Sigmoid colon (tissue), 7 donors: Measurements from ENCODE around the gene SMIM24. TPM values are rescaled to one million over a fixed set of nuclear protein-coding genes. Genes with fewer than 3 reads are reported as not detected.

Source experiments
- DNase-seq: peaks from one replicate; pipeline ENCODE4 v3.0.0-alpha.2; 2019
- H3K27ac ChIP-seq, 4 donors: fragments of 200-600 bp; sonication (generic); one replicate each; pipeline ENCODE4 v1.5.1; 2016 to 2019; ENCODE audit warnings: mild to moderate bottlenecking in 1 of 4
- H3K27me3 ChIP-seq, 3 donors: fragments of 200-600 bp; sonication (generic); one replicate each; pipeline ENCODE4 v1.5.1; 2019; ENCODE audit warnings: mild to moderate bottlenecking in 1 of 3
- H3K36me3 ChIP-seq, 4 donors: fragments of 200-600 bp; sonication (generic); one replicate each; pipeline ENCODE4 v1.5.1; 2016 to 2019
- H3K4me1 ChIP-seq, 4 donors: fragments of 200-600 bp; sonication (generic); one replicate each; pipeline ENCODE4 v1.5.1; 2017 to 2019
- H3K4me3 ChIP-seq, 4 donors: fragments of 200-600 bp; sonication (generic); one replicate each; pipeline ENCODE4 v1.5.1; 2017 to 2019; ENCODE audit warnings: mild to moderate bottlenecking in 2 of 4, moderate library complexity in 1 of 4
- H3K9me3 ChIP-seq, 4 donors: fragments of 200-600 bp in 3 of 4; sonication (generic) in 3 of 4; one replicate each; pipeline versions ENCODE4 v1.5.1 to v1.6.1; 2013 to 2019
- CTCF ChIP-seq, 4 experiments: fragments of 450-650 bp in 3 of 4; fragments of 200-600 bp in 1 of 4; IDR thresholded peaks; one replicate each; pipeline ENCODE4 v1.5.1; 2016 to 2019; ENCODE audit warnings: antibody characterized with exemption in 4 of 4, mild to moderate bottlenecking in 3 of 4, moderate library complexity in 2 of 4
- EP300 ChIP-seq, 4 donors: sonication (generic); formaldehyde crosslinking; IDR thresholded peaks; one replicate each; pipeline ENCODE4 v1.6.1; 2017; ENCODE audit warnings: antibody characterized with exemption in 4 of 4
- POLR2A ChIP-seq, 2 donors: fragments of 450-650 bp; IDR thresholded peaks; one replicate each; pipeline ENCODE4 v1.6.1; 2016; ENCODE audit warnings: antibody characterized with exemption in 2 of 2, mild to moderate bottlenecking in 2 of 2, moderate library complexity in 2 of 2
- POLR2AphosphoS5 ChIP-seq, 4 donors: sonication (generic); formaldehyde crosslinking; IDR thresholded peaks; one replicate each; pipeline ENCODE4 v1.6.1; 2017; ENCODE audit warnings: antibody characterized with exemption in 4 of 4
- WGBS, 2 donors: extraction: QIAGEN DNeasy Blood & Tissue Kit; methylation state at CpG; one replicate each; pipeline ENCODE4 v1.1.7; 2013; 5-methylcytosine and 5-hydroxymethylcytosine counted together
- intact Hi-C: fragments of 100-400 bp; cut with DNase I; formaldehyde crosslinking; loops from one replicate; pipeline ENCODE4 v1.15.1; 2023
- polyA plus RNA-seq, 3 donors: library from polyadenylated mRNA; stranded (reverse); fragments of 200-250 nt; gene quantifications; one replicate each; pipeline ENCODE4 v1.2.3, GENCODE V29; 2013
- total RNA-seq, 4 donors: library from RNA; depleted of rRNA; stranded (reverse); fragments of >200 nt; gene quantifications; one replicate each; pipeline ENCODE4 v1.1.0, GENCODE V29; 2016
- donor health status: healthy with polysubstance abuse.
- donor health status: Bipolar disorder and iron deficiency.
- donor health status: healthy.

The SMIM24 gene
- total and polyA plus RNA-seq, 7 donors: 15.1 to 72.7 (median 30.3) TPM; not detected in 4

- Histone ChIP-seq H3K27me3 (peaks cover 20 to 73% (median 48%) of the 10 kb centered on the region in 3 donors), H3K4me1 (no peaks in the 10 kb centered on the region)
- intact Hi-C loops: no loop called here
Observed at GRCh38 chr19:3483226-3483628, 2.9 kb upstream of the SMIM24 start, which contains the start of gene SMIM44. Gene SMIM44, minus strand, starts transcription at chr19:3483441. Its CDS starts 38 bp downstream, at chr19:3483403.

GRCh38 chr19:3482507-3483225 lies 2.3 kb upstream of the SMIM24 start:
- intact Hi-C loops: no loop called here
- Histone ChIP-seq H3K27me3 (peaks cover 20 to 73% (median 48%) of the 10 kb centered on the region in 3 donors), H3K27ac (no peak overlapping the region), H3K4me3 (no peak overlapping the region), H3K4me1 (no peaks in the 10 kb centered on the region), H3K36me3 (no peaks in the 10 kb centered on the region), H3K9me3 (no peaks in the 10 kb centered on the region)
- WGBS, 2 donors: 47 to 79% methylated on average over 49 of the region's 49 CpGs
- TF ChIP-seq EP300 (IDR thresholded peaks at IDR 0.05) (no peak), POLR2A (IDR thresholded peaks at IDR 0.05) (no peak), CTCF (IDR thresholded peaks at IDR 0.05) (no peak), POLR2AphosphoS5 (IDR thresholded peaks at IDR 0.05) (no peak)
- DNase-seq: no peak

More at GRCh38 chr19:3483226-3483628, 2.9 kb upstream of the SMIM24 start, which contains the start of gene SMIM44:
- no peak for TF ChIP-seq EP300 (IDR thresholded peaks at IDR 0.05)
- TF ChIP-seq CTCF (IDR thresholded peaks at IDR 0.05): no peak
- TF ChIP-seq POLR2AphosphoS5 (IDR thresholded peaks at IDR 0.05): no peak
- TF ChIP-seq POLR2A (IDR thresholded peaks at IDR 0.05): no peak
- 14 to 60% methylated on average over 33 of the region's 33 CpGs for WGBS, 2 donors
- H3K9me3 ChIP-seq: no peaks in the 10 kb centered on the region
- no peak for DNase-seq
- no peak within 1 kb of the TSS for H3K27ac ChIP-seq
- H3K36me3 ChIP-seq: no peaks in the 10 kb centered on the region
- H3K4me3 ChIP-seq: no peak within 1 kb of the TSS

- Histone ChIP-seq H3K9me3 (no peaks in the 10 kb centered on the region), H3K27me3 (peaks cover 20 to 73% (median 48%) of the 10 kb centered on the region in 3 donors), H3K36me3 (no peaks in the 10 kb centered on the region), H3K27ac (no peak overlapping the region), H3K4me1 (no peaks in the 10 kb centered on the region), H3K4me3 (no peak overlapping the region)
- intact Hi-C loops: no loop called here
- 78 to 82% methylated on average over 38 of the region's 38 CpGs for WGBS, 2 donors
- TF ChIP-seq POLR2AphosphoS5 (IDR thresholded peaks at IDR 0.05) (no peak), CTCF (IDR thresholded peaks at IDR 0.05) (no peak), POLR2A (IDR thresholded peaks at IDR 0.05) (no peak), EP300 (IDR thresholded peaks at IDR 0.05) (no peak)
- no peak for DNase-seq
Observed at GRCh38 chr19:3481241-3482090, 1.1 kb upstream of the SMIM24 start.

GRCh38 chr19:3479834-3480215 lies 500 bp downstream of the SMIM24 start:
- no peaks in the 10 kb centered on the region for H3K9me3 ChIP-seq
- no peaks in the 10 kb centered on the region for H3K4me1 ChIP-seq
- DNase-seq: no peak
- no peaks in the 10 kb centered on the region for H3K36me3 ChIP-seq
- no peak for TF ChIP-seq POLR2A (IDR thresholded peaks at IDR 0.05)
- TF ChIP-seq EP300 (IDR thresholded peaks at IDR 0.05): no peak
- no peak for TF ChIP-seq CTCF (IDR thresholded peaks at IDR 0.05)
- no peak for TF ChIP-seq POLR2AphosphoS5 (IDR thresholded peaks at IDR 0.05)
- no peak overlapping the region for H3K27ac ChIP-seq
- H3K27me3 ChIP-seq: peaks cover 20 to 61% (median 48%) of the 10 kb centered on the region in 3 donors
- no peak overlapping the region for H3K4me3 ChIP-seq
- whole genome bisulfite sequencing, 2 donors: 19 to 51% methylated on average over 9 of the region's 9 CpGs
- intact Hi-C loops: no loop called here
